Nephron (organoid): ENCODE measurements around the gene RNF135.

Experiments used
- H3K27ac Mint-ChIP-seq, 3 experiments: 2 replicates each; pipeline ENCODE4 v1.8.0; 2020; ENCODE audit warnings: mixed read lengths in 3 of 3, mild to moderate bottlenecking in 2 of 3, moderate library complexity in 1 of 3
- H3K27me3 Mint-ChIP-seq: 2 replicates; pipeline ENCODE4 v1.8.0; 2021; ENCODE audit warnings: low read depth, mild to moderate bottlenecking, moderate library complexity, mixed read lengths
- H3K36me3 Mint-ChIP-seq: 2 replicates; pipeline ENCODE4 v1.8.0; 2020; ENCODE audit warnings: low read depth, mixed read lengths
- H3K4me1 Mint-ChIP-seq: 2 replicates; pipeline ENCODE4 v1.8.0; 2020; ENCODE audit warnings: mixed read lengths
- H3K4me3 Mint-ChIP-seq, 3 experiments: 2 replicates each; pipeline ENCODE4 v1.8.0; 2020; ENCODE audit warnings: mild to moderate bottlenecking in 3 of 3, mixed read lengths in 3 of 3, moderate library complexity in 2 of 3
- H3K9me3 Mint-ChIP-seq: 2 replicates; pipeline ENCODE4 v1.8.0; 2020; ENCODE audit warnings: mixed read lengths
- TF ChIP-seq, protein P1 (sequence below), 3 experiments: fragments of 200-600 bp; sonication (generic); IDR thresholded peaks; one replicate each; pipeline ENCODE4 v1.5.0; 2021; ENCODE audit warnings: antibody characterized with exemption in 3 of 3; ENCODE audit not compliant: unreplicated experiment in 3 of 3

The RNF135 gene

DNA sequence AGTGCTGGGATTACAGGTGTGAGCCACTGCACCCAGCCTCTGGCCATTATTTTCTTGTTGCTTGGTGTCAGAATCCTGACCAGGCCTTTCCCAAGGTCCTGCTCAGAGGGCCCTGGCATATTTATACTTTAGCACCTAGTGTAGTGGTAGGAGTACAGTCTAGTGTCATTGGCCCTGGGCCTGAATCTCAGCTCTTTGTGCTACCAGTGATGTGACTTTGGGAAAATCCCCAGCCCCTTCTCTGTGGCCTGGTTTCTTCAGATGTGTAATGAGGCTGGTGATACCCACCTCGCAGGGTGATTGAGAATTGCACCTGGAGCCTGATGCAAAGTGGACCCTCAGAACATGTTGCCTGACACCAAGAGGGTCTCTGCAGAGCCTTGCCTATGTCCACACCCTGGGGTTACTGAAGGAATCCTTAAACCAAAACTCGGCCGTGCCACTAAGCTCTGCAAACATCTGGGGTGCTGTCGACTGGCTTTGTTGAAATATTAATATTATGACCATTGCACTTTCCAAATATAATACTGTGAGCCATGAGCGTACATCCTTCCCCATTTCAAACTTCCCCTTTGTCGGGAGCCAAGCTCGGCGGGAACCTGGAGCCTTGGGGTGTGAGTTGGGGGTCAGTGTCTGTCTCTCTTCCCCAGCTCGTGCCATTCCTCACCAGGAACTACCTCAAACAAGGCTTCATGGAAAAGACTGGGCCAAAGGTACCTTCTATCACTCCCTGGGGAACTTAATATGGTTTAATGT lies 18.0 kb upstream of the RNF135 start:
- peaks cover 3% of the 10 kb centered on the region for H3K27me3 Mint-ChIP-seq
- no peaks in the 10 kb centered on the region for H3K9me3 Mint-ChIP-seq
- no peak overlapping the region for H3K27ac Mint-ChIP-seq
- H3K36me3 Mint-ChIP-seq, result no peaks in the 10 kb centered on the region
- H3K4me3 Mint-ChIP-seq, result no peak overlapping the region
- TF ChIP-seq, protein P1, sequence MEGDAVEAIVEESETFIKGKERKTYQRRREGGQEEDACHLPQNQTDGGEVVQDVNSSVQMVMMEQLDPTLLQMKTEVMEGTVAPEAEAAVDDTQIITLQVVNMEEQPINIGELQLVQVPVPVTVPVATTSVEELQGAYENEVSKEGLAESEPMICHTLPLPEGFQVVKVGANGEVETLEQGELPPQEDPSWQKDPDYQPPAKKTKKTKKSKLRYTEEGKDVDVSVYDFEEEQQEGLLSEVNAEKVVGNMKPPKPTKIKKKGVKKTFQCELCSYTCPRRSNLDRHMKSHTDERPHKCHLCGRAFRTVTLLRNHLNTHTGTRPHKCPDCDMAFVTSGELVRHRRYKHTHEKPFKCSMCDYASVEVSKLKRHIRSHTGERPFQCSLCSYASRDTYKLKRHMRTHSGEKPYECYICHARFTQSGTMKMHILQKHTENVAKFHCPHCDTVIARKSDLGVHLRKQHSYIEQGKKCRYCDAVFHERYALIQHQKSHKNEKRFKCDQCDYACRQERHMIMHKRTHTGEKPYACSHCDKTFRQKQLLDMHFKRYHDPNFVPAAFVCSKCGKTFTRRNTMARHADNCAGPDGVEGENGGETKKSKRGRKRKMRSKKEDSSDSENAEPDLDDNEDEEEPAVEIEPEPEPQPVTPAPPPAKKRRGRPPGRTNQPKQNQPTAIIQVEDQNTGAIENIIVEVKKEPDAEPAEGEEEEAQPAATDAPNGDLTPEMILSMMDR (IDR thresholded peaks at IDR 0.05; ENCODE audit: unreplicated experiment in 3 of 3), result no peak
- peaks cover 6% of the 10 kb centered on the region for H3K4me1 Mint-ChIP-seq

DNA sequence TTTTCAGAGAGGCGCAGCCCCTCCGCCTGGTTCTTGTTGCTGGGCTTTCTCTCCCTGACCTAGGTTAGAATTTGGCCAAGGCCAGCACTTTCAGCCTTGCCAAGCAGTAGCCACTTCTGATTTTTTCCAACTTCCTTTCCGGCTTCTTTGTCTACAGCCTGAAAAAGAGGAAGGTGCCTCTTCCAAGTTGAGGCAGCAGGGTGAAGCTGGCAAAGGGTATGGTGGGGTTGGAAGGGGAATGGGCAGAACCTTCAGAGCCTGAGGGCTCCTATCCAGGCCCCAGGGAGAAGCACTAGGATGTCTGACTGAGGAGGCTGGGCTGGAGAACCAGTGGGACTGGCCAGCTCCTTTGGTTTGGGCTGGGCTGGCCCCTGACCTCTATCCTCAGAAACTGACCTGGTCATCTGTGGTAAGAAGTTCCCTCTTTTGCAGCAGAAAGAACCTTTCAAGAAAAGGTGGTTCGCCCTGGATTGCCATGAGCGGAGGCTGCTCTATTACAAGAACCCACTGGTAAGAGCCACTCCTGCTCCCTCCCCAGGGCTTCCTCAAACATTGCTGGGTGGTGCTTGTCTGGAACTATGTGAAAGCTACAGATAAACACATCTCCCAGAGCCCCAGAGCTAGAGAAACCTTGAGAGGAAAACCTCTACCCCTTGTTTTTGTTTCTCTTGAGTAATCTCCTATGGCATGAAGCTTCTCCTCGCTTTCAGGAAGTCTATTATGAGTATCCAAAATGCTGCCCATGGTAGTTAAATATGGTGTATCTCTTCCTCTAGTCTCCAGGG lies 16.6 kb upstream of the RNF135 start:
- TF ChIP-seq, protein P1 (IDR thresholded peaks at IDR 0.05; ENCODE audit: unreplicated experiment in 3 of 3), result no peak
- H3K4me1 Mint-ChIP-seq, result peaks cover 6% of the 10 kb centered on the region

DNA sequence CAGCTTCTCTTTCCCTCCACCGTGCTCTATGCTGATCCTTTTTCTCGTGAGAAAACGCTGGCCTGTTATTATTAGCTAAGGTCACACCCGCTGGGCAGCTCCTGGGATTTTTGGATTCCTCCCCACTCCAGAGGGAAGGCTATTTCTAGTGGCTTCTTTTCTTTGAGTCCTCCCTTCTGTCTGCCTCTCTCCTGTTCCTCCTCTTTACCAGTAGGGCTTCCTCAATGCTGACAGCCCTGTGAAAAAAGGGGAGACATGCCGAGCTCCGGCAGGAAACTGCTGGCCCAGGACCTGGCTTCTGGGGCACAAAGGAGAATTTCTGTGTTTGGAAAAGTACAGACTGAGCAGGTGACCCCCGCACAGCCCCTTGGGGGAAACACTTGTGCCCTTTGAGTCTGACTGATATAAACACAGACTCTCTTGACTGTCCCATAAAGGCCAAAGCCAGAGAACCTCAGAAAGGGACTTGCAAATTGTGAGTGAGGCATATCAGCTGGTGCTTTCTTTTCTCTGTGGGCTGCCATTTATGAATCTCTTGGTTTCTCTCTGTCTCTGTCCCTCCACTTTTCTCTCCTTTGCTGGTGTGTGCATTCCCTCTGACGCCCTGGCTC lies 14.0 kb upstream of the RNF135 start:
- peak overlapping the region; percentile 75 to 90 (median 87) for H3K27ac Mint-ChIP-seq
- TF ChIP-seq, protein P1 (IDR thresholded peaks at IDR 0.05; ENCODE audit: unreplicated experiment in 3 of 3), result no peak
- H3K4me3 Mint-ChIP-seq, result peak overlapping the region in 2 of 3 experiments; percentile 12
- no peaks in the 10 kb centered on the region for H3K9me3 Mint-ChIP-seq
- H3K27me3 Mint-ChIP-seq, result peaks cover 5% of the 10 kb centered on the region
- H3K36me3 Mint-ChIP-seq, result no peaks in the 10 kb centered on the region
- H3K4me1 Mint-ChIP-seq, result peaks cover 6% of the 10 kb centered on the region

More for the DNA sequence above, 16.6 kb upstream of the RNF135 start:
- H3K4me3 Mint-ChIP-seq, result no peak overlapping the region
- no peaks in the 10 kb centered on the region for H3K9me3 Mint-ChIP-seq
- peaks cover 3% of the 10 kb centered on the region for H3K27me3 Mint-ChIP-seq
- H3K36me3 Mint-ChIP-seq, result no peaks in the 10 kb centered on the region
- H3K27ac Mint-ChIP-seq, result peak overlapping the region in 1 of 3 experiments; percentile 27

DNA sequence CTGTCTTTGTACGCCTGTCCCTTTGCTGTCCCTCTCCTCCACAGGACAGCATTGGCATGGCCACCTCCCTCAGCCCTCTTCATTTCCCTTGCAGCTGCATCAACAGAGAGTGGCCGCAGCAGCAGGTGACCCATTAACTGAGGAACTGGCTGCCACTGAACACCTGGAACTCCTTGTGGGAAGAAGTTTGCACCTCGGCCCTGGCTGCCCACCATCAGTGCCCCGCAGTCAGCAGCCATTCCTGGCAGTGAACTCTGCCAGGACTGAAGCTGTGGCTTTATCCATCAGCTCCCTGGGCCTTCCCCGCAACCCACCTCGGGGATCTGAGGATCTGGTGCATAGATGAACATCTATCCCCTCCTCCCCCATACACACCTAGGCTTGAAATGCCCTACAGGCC lies 13.1 kb upstream of the RNF135 start:
- no peaks in the 10 kb centered on the region for H3K36me3 Mint-ChIP-seq
- H3K9me3 Mint-ChIP-seq, result no peaks in the 10 kb centered on the region
- no peak overlapping the region for H3K4me3 Mint-ChIP-seq
- TF ChIP-seq, protein P1 (IDR thresholded peaks at IDR 0.05; ENCODE audit: unreplicated experiment in 3 of 3), result no peak
- peaks cover 5% of the 10 kb centered on the region for H3K27me3 Mint-ChIP-seq
- peaks cover 6% of the 10 kb centered on the region for H3K4me1 Mint-ChIP-seq
- no peak overlapping the region for H3K27ac Mint-ChIP-seq

DNA sequence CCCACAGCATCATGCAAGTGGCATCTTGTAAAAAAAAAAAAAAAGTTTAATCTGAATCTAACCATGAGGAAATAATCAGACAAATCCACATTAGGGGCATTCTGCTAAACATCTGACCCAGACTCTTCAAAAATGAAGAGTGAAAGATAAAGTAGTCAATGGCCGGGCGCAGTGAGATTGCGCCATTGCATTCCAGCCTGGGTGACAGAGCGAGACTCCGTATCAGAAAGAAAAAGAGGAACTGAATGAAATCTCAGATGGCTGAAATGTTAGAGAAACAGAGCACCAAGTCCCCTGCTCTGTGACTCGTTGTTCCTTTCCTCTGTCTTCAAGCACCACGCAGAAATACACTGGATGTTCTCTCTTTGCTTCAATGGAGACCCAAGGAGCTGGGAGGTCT lies 12.7 kb upstream of the RNF135 start:
- TF ChIP-seq, protein P1 (IDR thresholded peaks at IDR 0.05; ENCODE audit: unreplicated experiment in 3 of 3), result no peak
- H3K4me3 Mint-ChIP-seq, result no peak overlapping the region
- H3K9me3 Mint-ChIP-seq, result no peaks in the 10 kb centered on the region
- peaks cover 5% of the 10 kb centered on the region for H3K27me3 Mint-ChIP-seq
- no peaks in the 10 kb centered on the region for H3K36me3 Mint-ChIP-seq
- H3K27ac Mint-ChIP-seq, result no peak overlapping the region
- H3K4me1 Mint-ChIP-seq, result peaks cover 6% of the 10 kb centered on the region
